Osteoblast (primary cell): ENCODE measurements around the gene C1D. TPM values are rescaled to one million over a fixed set of nuclear protein-coding genes. Genes with fewer than 3 reads are reported as not detected.

Source experiments
- DNase-seq: peaks from one replicate; pipeline ENCODE4 v3.0.0; 2011; ENCODE audit warnings: low spot score, mixed read lengths; ENCODE audit not compliant: insufficient read length; ENCODE audit errors: missing footprints
- H2AFZ ChIP-seq: 2 replicates; pipeline ENCODE4 v1.6.0; 2011; ENCODE audit warnings: mild to moderate bottlenecking, low read length
- H3K27ac ChIP-seq: 2 replicates; pipeline ENCODE4 v1.5.1; 2011; ENCODE audit warnings: mild to moderate bottlenecking, low read depth, low read length, moderate library complexity
- H3K27me3 ChIP-seq: 2 replicates; pipeline ENCODE4 v1.6.0; 2012; ENCODE audit warnings: mild to moderate bottlenecking, control low read depth, inconsistent platforms, low read length, moderate library complexity; ENCODE audit not compliant: insufficient read depth
- H3K36me3 ChIP-seq: 2 replicates; pipeline ENCODE4 v1.5.1; 2011; ENCODE audit warnings: mild to moderate bottlenecking, low read length, control low read depth, moderate library complexity; ENCODE audit not compliant: insufficient read depth
- H3K4me1 ChIP-seq: 2 replicates; pipeline ENCODE4 v1.5.1; 2011; ENCODE audit warnings: mild to moderate bottlenecking, low read length, control low read depth, moderate library complexity; ENCODE audit not compliant: insufficient read depth
- H3K4me2 ChIP-seq: 2 replicates; pipeline ENCODE4 v1.6.0; 2011; ENCODE audit warnings: mild to moderate bottlenecking, low read length; ENCODE audit not compliant: insufficient read depth
- H3K4me3 ChIP-seq: fragments of 200-600 bp; sonication (generic); 3 replicates; pipeline ENCODE4 v1.5.1; 2012; ENCODE audit warnings: mild to moderate bottlenecking, low read length, inconsistent platforms; ENCODE audit not compliant: insufficient read depth
- H3K79me2 ChIP-seq: 2 replicates; pipeline ENCODE4 v1.6.0; 2012; ENCODE audit warnings: mild to moderate bottlenecking, low read length, control low read depth, inconsistent platforms; ENCODE audit not compliant: insufficient read depth
- H3K9me3 ChIP-seq: 2 replicates; pipeline ENCODE4 v1.5.1; 2011; ENCODE audit warnings: low read depth, low read length, control low read depth
- H4K20me1 ChIP-seq: 2 replicates; pipeline ENCODE4 v1.6.0; 2012; ENCODE audit warnings: mild to moderate bottlenecking, low read length, control low read depth; ENCODE audit not compliant: insufficient read depth
- total RNA-seq: library from RNA; depleted of rRNA; stranded (reverse); fragments of >200 nt; gene quantifications from 2 replicates; pipeline ENCODE4 v1.2.3, GENCODE V29; 2012
- TF ChIP-seq, protein P1 (sequence below): IDR thresholded peaks from 2 replicates; pipeline ENCODE4 v1.5.1; 2011; ENCODE audit warnings: mild to moderate bottlenecking, low read depth, low read length, moderate library complexity; ENCODE audit errors: extremely low read depth

The C1D gene
- total RNA-seq, 1 donor: 25.7 TPM

DNA sequence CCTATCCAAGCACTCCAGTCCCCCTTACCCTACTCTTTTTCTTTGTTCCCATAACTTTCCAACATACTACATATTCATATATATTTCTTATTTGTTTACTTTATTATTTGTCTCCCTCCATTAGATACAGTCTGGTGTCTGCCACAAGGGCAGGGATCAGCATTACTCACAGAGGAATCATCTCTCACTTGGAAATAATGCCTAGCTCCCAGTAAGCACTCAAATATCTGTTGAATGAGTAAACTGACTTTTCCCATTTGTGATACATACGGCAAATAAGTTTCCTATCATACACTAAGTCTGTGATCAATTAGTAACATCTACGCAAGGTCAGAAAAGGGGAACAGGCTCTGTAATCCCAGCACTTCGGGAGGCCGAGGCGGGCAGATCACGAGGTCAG, 18.7 kb downstream of the C1D start:
- TF ChIP-seq, protein P1, sequence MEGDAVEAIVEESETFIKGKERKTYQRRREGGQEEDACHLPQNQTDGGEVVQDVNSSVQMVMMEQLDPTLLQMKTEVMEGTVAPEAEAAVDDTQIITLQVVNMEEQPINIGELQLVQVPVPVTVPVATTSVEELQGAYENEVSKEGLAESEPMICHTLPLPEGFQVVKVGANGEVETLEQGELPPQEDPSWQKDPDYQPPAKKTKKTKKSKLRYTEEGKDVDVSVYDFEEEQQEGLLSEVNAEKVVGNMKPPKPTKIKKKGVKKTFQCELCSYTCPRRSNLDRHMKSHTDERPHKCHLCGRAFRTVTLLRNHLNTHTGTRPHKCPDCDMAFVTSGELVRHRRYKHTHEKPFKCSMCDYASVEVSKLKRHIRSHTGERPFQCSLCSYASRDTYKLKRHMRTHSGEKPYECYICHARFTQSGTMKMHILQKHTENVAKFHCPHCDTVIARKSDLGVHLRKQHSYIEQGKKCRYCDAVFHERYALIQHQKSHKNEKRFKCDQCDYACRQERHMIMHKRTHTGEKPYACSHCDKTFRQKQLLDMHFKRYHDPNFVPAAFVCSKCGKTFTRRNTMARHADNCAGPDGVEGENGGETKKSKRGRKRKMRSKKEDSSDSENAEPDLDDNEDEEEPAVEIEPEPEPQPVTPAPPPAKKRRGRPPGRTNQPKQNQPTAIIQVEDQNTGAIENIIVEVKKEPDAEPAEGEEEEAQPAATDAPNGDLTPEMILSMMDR: no peak
- Histone ChIP-seq H3K27me3 (no peaks in the 10 kb centered on the region), H3K27ac (peak overlapping the region; percentile 80), H3K4me2 (no peak overlapping the region), H3K36me3 (no peaks in the 10 kb centered on the region), H3K4me1 (peaks cover 20% of the 10 kb centered on the region), H3K9me3 (no peaks in the 10 kb centered on the region), H3K4me3 (no peak overlapping the region), H3K79me2 (peaks cover 18% of the 10 kb centered on the region), H4K20me1 (no peaks in the 10 kb centered on the region), H2AFZ (peak overlapping the region; percentile 37)
- DNase-seq: peak; percentile 72

DNA sequence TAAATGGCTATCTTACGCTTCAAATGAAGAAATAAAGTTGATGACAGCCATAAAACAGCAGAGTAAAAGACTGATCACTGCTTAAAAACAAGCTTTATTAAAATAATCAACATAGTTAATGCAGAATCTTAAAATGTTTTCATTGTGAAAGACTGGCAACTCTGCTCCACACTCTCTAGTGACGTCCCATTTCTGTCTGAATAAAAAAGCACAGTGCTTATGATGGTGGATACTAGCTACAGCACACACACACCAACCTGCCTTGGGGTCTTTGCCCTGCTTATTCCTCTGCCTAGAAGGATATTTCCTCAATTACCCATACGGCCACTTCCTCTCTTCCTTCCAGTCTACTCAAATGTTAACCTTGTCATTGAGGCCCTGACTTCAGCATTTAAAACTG, 19.1 kb downstream of the C1D start:
- no peaks in the 10 kb centered on the region for H3K9me3 ChIP-seq
- H3K27ac ChIP-seq: peak overlapping the region; percentile 80
- no peaks in the 10 kb centered on the region for H3K27me3 ChIP-seq
- no peak for DNase-seq
- no peak overlapping the region for H3K4me2 ChIP-seq
- peaks cover 20% of the 10 kb centered on the region for H3K4me1 ChIP-seq
- no peak overlapping the region for H3K4me3 ChIP-seq
- H3K36me3 ChIP-seq: no peaks in the 10 kb centered on the region
- no peak overlapping the region for H2AFZ ChIP-seq
- peaks cover 14% of the 10 kb centered on the region for H3K79me2 ChIP-seq
- TF ChIP-seq, protein P1: no peak
- no peaks in the 10 kb centered on the region for H4K20me1 ChIP-seq

DNA sequence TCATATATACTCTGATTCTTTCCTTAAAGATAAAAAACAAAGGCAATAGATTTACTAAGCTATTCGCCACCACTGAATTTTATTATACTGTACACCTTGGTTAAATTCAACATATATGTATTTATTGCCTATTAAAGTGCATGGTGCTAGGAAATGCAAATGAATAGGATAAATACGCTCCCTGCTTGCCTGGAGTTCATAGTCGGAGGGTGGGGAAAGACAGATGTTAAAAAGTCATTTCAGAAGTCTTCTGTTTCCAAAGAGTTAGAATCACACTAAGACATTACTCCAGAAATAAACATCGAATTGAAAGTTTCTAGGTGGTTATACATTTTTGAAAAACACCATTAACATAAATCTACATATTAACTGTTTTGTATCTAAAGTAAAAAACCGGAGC, 19.8 kb downstream of the C1D start:
- peaks cover 20% of the 10 kb centered on the region for H3K4me1 ChIP-seq
- H2AFZ ChIP-seq: no peak overlapping the region
- H3K36me3 ChIP-seq: no peaks in the 10 kb centered on the region
- H3K27me3 ChIP-seq: no peaks in the 10 kb centered on the region
- no peak overlapping the region for H3K27ac ChIP-seq
- H3K79me2 ChIP-seq: peaks cover 9% of the 10 kb centered on the region
- TF ChIP-seq, protein P1: no peak
- no peaks in the 10 kb centered on the region for H4K20me1 ChIP-seq
- H3K4me2 ChIP-seq: no peak overlapping the region
- H3K4me3 ChIP-seq: no peak overlapping the region
- H3K9me3 ChIP-seq: no peaks in the 10 kb centered on the region
- DNase-seq: no peak

DNA sequence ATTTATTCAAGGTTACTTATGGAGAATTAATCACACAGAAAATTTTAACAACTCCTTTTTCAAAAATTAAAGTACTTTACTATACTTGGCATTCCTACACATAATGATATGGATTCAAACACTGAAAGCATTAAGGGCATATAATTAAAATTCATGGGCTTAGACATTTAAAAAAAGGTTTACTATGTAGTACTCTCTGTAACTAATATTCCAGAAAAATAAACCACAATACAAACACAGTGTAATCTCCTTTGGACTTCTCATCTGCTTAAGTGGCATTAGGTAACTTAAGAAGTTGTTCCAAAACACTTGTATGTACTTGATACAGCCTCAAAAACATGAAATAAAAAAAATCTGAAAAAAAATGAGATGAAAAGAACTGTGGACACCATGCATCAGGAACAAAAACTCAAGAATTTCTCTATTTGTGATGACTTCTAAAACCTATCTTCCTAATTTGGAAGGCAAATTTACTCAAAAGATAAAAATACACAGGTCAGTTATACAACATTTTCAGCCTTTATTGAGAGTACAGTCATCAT, 21.0 kb downstream of the C1D start:
- H3K27me3 ChIP-seq: no peaks in the 10 kb centered on the region
- no peak overlapping the region for H3K4me3 ChIP-seq
- H3K9me3 ChIP-seq: no peaks in the 10 kb centered on the region
- no peaks in the 10 kb centered on the region for H3K36me3 ChIP-seq
- no peak overlapping the region for H3K27ac ChIP-seq
- no peaks in the 10 kb centered on the region for H4K20me1 ChIP-seq
- DNase-seq: no peak
- H3K4me2 ChIP-seq: no peak overlapping the region
- TF ChIP-seq, protein P1: no peak
- peaks cover 2% of the 10 kb centered on the region for H3K79me2 ChIP-seq
- no peak overlapping the region for H2AFZ ChIP-seq
- peaks cover 20% of the 10 kb centered on the region for H3K4me1 ChIP-seq
